ENCODE measurements around the gene FKBP5.

DNA sequence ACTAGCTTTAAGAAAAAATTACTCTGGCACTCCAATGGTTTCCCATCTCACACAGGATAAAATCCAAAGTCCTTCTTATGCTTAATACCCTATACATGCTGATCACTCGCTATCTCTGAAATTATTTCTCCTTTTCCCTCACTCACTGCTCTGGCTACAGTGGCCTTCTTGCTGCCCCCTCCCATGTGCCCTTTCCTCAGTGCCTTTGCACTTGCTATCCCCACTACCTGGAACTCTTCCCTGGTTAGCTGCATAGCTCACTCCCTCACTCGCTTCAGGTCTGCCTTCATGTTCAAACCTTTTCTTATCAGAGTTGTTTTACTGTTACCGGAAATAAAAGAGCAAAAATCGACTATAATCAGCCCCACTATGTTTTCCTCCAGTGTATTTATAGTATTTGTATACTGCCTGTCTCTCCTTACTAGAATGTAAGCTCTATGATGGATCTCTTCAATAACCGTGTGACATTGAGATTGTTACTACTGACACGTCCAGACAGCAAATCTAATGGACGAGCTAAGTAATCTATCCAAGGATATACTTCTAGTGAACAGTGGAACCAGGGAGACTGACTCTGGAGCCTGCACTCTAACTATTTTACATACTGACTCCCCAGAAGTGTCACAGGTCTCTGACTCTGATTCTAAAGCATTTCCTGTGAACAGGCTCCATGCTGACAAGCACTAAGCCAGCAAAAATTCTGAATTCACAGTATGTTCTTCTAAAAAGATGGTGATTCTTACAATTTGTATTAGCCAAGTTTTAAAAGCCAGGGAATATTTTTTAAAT lies 25.1 kb downstream of the FKBP5 start:
- TF ChIP-seq POLR2A (IDR thresholded peaks at IDR 0.05; ENCODE audit: low read length) (no peak), GATA3 (IDR thresholded peaks at IDR 0.05; ENCODE audit: borderline replicate concordance) (no peak), CHD2 (IDR thresholded peaks at IDR 0.05; ENCODE audit: low read length, partially characterized antibody) (no peak), CEBPB (IDR thresholded peaks at IDR 0.05) (no peak), MAFK (IDR thresholded peaks at IDR 0.05; ENCODE audit: partially characterized antibody) (no peak), ESRRA (IDR thresholded peaks at IDR 0.05; ENCODE audit: borderline replicate concordance, low read length) (no peak), PHF8 (IDR thresholded peaks at IDR 0.05; ENCODE audit: borderline replicate concordance, low read depth) (no peak), BHLHE40 (IDR thresholded peaks at IDR 0.05; ENCODE audit: low read depth, low read length) (no peak), POLR2AphosphoS2 (conservative IDR thresholded peaks at IDR 0.05; ENCODE audit: low read length) (no peak)
- TF ChIP-seq, protein P1, sequence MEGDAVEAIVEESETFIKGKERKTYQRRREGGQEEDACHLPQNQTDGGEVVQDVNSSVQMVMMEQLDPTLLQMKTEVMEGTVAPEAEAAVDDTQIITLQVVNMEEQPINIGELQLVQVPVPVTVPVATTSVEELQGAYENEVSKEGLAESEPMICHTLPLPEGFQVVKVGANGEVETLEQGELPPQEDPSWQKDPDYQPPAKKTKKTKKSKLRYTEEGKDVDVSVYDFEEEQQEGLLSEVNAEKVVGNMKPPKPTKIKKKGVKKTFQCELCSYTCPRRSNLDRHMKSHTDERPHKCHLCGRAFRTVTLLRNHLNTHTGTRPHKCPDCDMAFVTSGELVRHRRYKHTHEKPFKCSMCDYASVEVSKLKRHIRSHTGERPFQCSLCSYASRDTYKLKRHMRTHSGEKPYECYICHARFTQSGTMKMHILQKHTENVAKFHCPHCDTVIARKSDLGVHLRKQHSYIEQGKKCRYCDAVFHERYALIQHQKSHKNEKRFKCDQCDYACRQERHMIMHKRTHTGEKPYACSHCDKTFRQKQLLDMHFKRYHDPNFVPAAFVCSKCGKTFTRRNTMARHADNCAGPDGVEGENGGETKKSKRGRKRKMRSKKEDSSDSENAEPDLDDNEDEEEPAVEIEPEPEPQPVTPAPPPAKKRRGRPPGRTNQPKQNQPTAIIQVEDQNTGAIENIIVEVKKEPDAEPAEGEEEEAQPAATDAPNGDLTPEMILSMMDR (IDR thresholded peaks at IDR 0.05), result no peak
- TF ChIP-seq, protein P2, sequence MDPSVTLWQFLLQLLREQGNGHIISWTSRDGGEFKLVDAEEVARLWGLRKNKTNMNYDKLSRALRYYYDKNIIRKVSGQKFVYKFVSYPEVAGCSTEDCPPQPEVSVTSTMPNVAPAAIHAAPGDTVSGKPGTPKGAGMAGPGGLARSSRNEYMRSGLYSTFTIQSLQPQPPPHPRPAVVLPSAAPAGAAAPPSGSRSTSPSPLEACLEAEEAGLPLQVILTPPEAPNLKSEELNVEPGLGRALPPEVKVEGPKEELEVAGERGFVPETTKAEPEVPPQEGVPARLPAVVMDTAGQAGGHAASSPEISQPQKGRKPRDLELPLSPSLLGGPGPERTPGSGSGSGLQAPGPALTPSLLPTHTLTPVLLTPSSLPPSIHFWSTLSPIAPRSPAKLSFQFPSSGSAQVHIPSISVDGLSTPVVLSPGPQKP (IDR thresholded peaks at IDR 0.05; ENCODE audit: low read depth, low read length), result no peak
- TF ChIP-seq, protein P3, sequence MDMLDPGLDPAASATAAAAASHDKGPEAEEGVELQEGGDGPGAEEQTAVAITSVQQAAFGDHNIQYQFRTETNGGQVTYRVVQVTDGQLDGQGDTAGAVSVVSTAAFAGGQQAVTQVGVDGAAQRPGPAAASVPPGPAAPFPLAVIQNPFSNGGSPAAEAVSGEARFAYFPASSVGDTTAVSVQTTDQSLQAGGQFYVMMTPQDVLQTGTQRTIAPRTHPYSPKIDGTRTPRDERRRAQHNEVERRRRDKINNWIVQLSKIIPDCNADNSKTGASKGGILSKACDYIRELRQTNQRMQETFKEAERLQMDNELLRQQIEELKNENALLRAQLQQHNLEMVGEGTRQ (IDR thresholded peaks at IDR 0.05), result no peak
- TF ChIP-seq, protein P4, sequence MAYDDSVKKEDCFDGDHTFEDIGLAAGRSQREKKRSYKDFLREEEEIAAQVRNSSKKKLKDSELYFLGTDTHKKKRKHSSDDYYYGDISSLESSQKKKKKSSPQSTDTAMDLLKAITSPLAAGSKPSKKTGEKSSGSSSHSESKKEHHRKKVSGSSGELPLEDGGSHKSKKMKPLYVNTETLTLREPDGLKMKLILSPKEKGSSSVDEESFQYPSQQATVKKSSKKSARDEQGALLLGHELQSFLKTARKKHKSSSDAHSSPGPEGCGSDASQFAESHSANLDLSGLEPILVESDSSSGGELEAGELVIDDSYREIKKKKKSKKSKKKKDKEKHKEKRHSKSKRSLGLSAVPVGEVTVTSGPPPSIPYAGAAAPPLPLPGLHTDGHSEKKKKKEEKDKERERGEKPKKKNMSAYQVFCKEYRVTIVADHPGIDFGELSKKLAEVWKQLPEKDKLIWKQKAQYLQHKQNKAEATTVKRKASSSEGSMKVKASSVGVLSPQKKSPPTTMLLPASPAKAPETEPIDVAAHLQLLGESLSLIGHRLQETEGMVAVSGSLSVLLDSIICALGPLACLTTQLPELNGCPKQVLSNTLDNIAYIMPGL (CRISPR knock-in tag; IDR thresholded peaks at IDR 0.05; ENCODE audit: borderline replicate concordance), result no peak
